Suprapubic skin (tissue), 4 donors: Measurements from ENCODE around the gene ITM2C.

Source experiments
- EP300 ChIP-seq: sonication (generic); formaldehyde crosslinking; IDR thresholded peaks from one replicate; pipeline ENCODE4 v1.6.1; 2017; ENCODE audit warnings: antibody characterized with exemption
- POLR2A ChIP-seq, 2 donors: fragments of 450-650 bp; IDR thresholded peaks; one replicate each; pipeline ENCODE4 v1.6.1; 2017; ENCODE audit warnings: antibody characterized with exemption in 2 of 2, mild to moderate bottlenecking in 2 of 2, moderate library complexity in 2 of 2
- POLR2AphosphoS5 ChIP-seq, 3 donors: sonication (generic); formaldehyde crosslinking; IDR thresholded peaks; one replicate each; pipeline ENCODE4 v1.6.1; 2017; ENCODE audit warnings: antibody characterized with exemption in 3 of 3
- TF ChIP-seq, protein P1 (sequence below), 2 donors: fragments of 200-600 bp in 1 of 2; fragments of 450-650 bp in 1 of 2; sonication (generic) in 1 of 2; IDR thresholded peaks; one replicate each; pipeline ENCODE4 v1.5.1; 2016 to 2019; ENCODE audit warnings: antibody characterized with exemption in 2 of 2, mild to moderate bottlenecking in 1 of 2, moderate library complexity in 1 of 2

- TF ChIP-seq EP300 (no peak), POLR2A (IDR thresholded peaks at IDR 0.05) (no peak), POLR2AphosphoS5 (IDR thresholded peaks at IDR 0.05) (no peak)
- TF ChIP-seq, protein P1, sequence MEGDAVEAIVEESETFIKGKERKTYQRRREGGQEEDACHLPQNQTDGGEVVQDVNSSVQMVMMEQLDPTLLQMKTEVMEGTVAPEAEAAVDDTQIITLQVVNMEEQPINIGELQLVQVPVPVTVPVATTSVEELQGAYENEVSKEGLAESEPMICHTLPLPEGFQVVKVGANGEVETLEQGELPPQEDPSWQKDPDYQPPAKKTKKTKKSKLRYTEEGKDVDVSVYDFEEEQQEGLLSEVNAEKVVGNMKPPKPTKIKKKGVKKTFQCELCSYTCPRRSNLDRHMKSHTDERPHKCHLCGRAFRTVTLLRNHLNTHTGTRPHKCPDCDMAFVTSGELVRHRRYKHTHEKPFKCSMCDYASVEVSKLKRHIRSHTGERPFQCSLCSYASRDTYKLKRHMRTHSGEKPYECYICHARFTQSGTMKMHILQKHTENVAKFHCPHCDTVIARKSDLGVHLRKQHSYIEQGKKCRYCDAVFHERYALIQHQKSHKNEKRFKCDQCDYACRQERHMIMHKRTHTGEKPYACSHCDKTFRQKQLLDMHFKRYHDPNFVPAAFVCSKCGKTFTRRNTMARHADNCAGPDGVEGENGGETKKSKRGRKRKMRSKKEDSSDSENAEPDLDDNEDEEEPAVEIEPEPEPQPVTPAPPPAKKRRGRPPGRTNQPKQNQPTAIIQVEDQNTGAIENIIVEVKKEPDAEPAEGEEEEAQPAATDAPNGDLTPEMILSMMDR (IDR thresholded peaks at IDR 0.05) = no peak
These were observed 12.5 kb downstream of the ITM2C start for GRCh38 chr2:230877116-230877758.
